Endothelial cell of umbilical vein (primary cell): ENCODE measurements around the gene LUZP2. TPM values are rescaled to one million over a fixed set of nuclear protein-coding genes. Genes with fewer than 3 reads are reported as not detected.

Experiments
- BruUV-seq: library from RNA; stranded (reverse); fragments of 400-500 nt; replicated peaks from 2 replicates; lab custom pipeline; 2021; lab: Mats Ljungman, UMichigan
- CTCF ChIA-PET: fragments of 300-600, 350-600 bp; sonication (Branson Sonifier 250); formaldehyde crosslinking; loops from one replicate; lab custom pipeline; 2021; ENCODE audit warnings: antibody characterized with exemption, inconsistent platforms; lab: Charles Lee
- POLR2A ChIA-PET: fragments of 300-600, 350-600 bp; sonication (Branson Sonifier 250); formaldehyde crosslinking; loops from one replicate; lab custom pipeline; 2021; ENCODE audit warnings: antibody characterized with exemption, inconsistent platforms; lab: Charles Lee
- DNase-seq: peaks from one replicate; pipeline ENCODE4 v3.0.0-alpha.2; 2011; ENCODE audit warnings: low read depth, low spot score
- FAIRE-seq: peaks from 2 replicates; lab custom pipeline; 2011; peaks lifted over from hg19 to GRCh38; lab: Jason Lieb, UNC
- H2AFZ ChIP-seq: 2 replicates; pipeline ENCODE4 v1.6.0; 2012; ENCODE audit warnings: low read depth, low read length, control low read depth, inconsistent platforms
- H3K27ac ChIP-seq: 2 replicates; pipeline ENCODE4 v1.5.1; 2011; ENCODE audit warnings: low read depth, mild to moderate bottlenecking, control low read depth, low read length, moderate library complexity; ENCODE audit not compliant: insufficient read depth
- H3K27me3 ChIP-seq, 2 experiments: 2 replicates each; pipeline versions ENCODE4 v1.6.0 to v1.6.1; 2011; ENCODE audit warnings: low read length in 2 of 2, mixed read lengths in 1 of 2; ENCODE audit not compliant: control insufficient read depth in 2 of 2, insufficient read depth in 2 of 2
- H3K36me3 ChIP-seq, 2 experiments: 2 replicates in 1 of 2; 3 replicates in 1 of 2; pipeline ENCODE4 v1.5.1; 2011; ENCODE audit warnings: low read length in 2 of 2, mild to moderate bottlenecking in 1 of 2, moderate library complexity in 1 of 2; ENCODE audit not compliant: control insufficient read depth in 2 of 2, insufficient read depth in 2 of 2; ENCODE audit errors: extremely low read depth in 1 of 2
- H3K4me1 ChIP-seq: 3 replicates; pipeline ENCODE4 v1.5.1; 2011; ENCODE audit warnings: mild to moderate bottlenecking, low read length; ENCODE audit not compliant: control insufficient read depth, insufficient read depth; ENCODE audit errors: extremely low read depth
- H3K4me2 ChIP-seq: 2 replicates; pipeline ENCODE4 v1.6.1; 2011; ENCODE audit warnings: low read length, control low read depth, mixed read lengths; ENCODE audit not compliant: insufficient read depth
- H3K4me3 ChIP-seq, 3 experiments: fragments of 200-600 bp in 1 of 3; sonication (generic), shearing (Covaris generic) in 1 of 3; replicated peaks in 1 of 3; 2 replicates each; pipeline ENCODE4 v1.5.1; 2011 to 2016; ENCODE audit warnings: control low read depth in 3 of 3, low read length in 3 of 3, mild to moderate bottlenecking in 2 of 3, inconsistent platforms in 1 of 3, low read depth in 1 of 3, moderate library complexity in 1 of 3; ENCODE audit not compliant: insufficient read depth in 1 of 3
- H3K79me2 ChIP-seq: 2 replicates; pipeline ENCODE4 v1.6.0; 2012; ENCODE audit warnings: low read length, inconsistent platforms; ENCODE audit not compliant: control insufficient read depth, insufficient read depth
- H3K9ac ChIP-seq: replicated peaks from 2 replicates; pipeline ENCODE3; 2011; ENCODE audit warnings: low read length, control low read depth; ENCODE audit not compliant: insufficient read depth; ENCODE audit errors: extremely low read depth
- H3K9me1 ChIP-seq: replicated peaks from 3 replicates; pipeline ENCODE4 v1.6.0; 2011; ENCODE audit warnings: mild to moderate bottlenecking, low read length; ENCODE audit not compliant: control insufficient read depth, insufficient read depth; ENCODE audit errors: extremely low read depth
- H3K9me3 ChIP-seq: replicated peaks from 2 replicates; pipeline ENCODE4 v1.5.1; 2012; ENCODE audit warnings: low read length, inconsistent platforms; ENCODE audit not compliant: control insufficient read depth, insufficient read depth
- H4K20me1 ChIP-seq: replicated peaks from 2 replicates; pipeline ENCODE3; 2011; ENCODE audit warnings: mild to moderate bottlenecking, low read length; ENCODE audit not compliant: control insufficient read depth, insufficient read depth; ENCODE audit errors: extremely low read depth
- CTCF ChIP-seq, 2 donors: IDR thresholded peaks; 1 replicate in 1 of 2; 2 replicates in 1 of 2; pipeline ENCODE4 v1.5.1; 2011; ENCODE audit warnings: low read length in 2 of 2, mild to moderate bottlenecking in 2 of 2, moderate library complexity in 2 of 2, control low read depth in 1 of 2, inconsistent platforms in 1 of 2, low read depth in 1 of 2; ENCODE audit not compliant: insufficient read depth in 1 of 2; ENCODE audit errors: extremely low read depth in 1 of 2
- EZH2 ChIP-seq: IDR thresholded peaks from 2 replicates; pipeline ENCODE4 v1.6.1; 2012; ENCODE audit warnings: borderline replicate concordance, low read depth, mild to moderate bottlenecking, moderate library complexity, low read length, inconsistent platforms; ENCODE audit not compliant: severe bottlenecking
- FOS ChIP-seq: IDR thresholded peaks from 2 replicates; pipeline ENCODE4 v1.6.1; 2011; ENCODE audit warnings: mild to moderate bottlenecking, low read length, moderate library complexity, borderline replicate concordance; ENCODE audit not compliant: insufficient read depth
- GATA2 ChIP-seq: IDR thresholded peaks from 2 replicates; pipeline ENCODE4 v1.7.0; 2011; ENCODE audit warnings: low read depth, mild to moderate bottlenecking, moderate library complexity, mixed read lengths, low read length; ENCODE audit not compliant: insufficient read length, insufficient read depth
- JUN ChIP-seq: IDR thresholded peaks from 2 replicates; pipeline ENCODE4 v1.6.1; 2011; ENCODE audit warnings: borderline replicate concordance, low read depth; ENCODE audit not compliant: insufficient read length, insufficient read depth
- MAX ChIP-seq: IDR thresholded peaks from 2 replicates; pipeline ENCODE4 v1.6.1; 2011; ENCODE audit not compliant: insufficient read depth, insufficient read length
- MYC ChIP-seq: IDR thresholded peaks from one replicate; pipeline ENCODE4 v1.6.1; 2011; ENCODE audit warnings: mild to moderate bottlenecking, low read depth, low read length
- POLR2A ChIP-seq: IDR thresholded peaks from 2 replicates; pipeline ENCODE4 v1.6.1; 2012; ENCODE audit warnings: low read depth, mild to moderate bottlenecking, control low read depth, low read length
- POLR2AphosphoS5 ChIP-seq: IDR thresholded peaks from 2 replicates; pipeline ENCODE4 v1.6.1; 2012; ENCODE audit warnings: low read depth, mild to moderate bottlenecking, control low read depth, low read length, moderate library complexity; ENCODE audit not compliant: insufficient read depth
- dilution Hi-C: fragments of 300-500 bp; cut with MboI; formaldehyde crosslinking; loops from one replicate; pipeline ENCODE4 v1.15.0; 2019; ENCODE audit warnings: low sequenced_read_pairs; ENCODE audit not compliant: extremely low pct_ligation_motif_present
- intact Hi-C: fragments of 100-400 bp; cut with micrococcal nuclease; formaldehyde crosslinking; loops from one replicate; pipeline ENCODE4 v1.10.0; 2022
- polyA plus RNA-seq, 4 experiments: library from polyadenylated mRNA; depleted of rRNA in 3 of 4; stranded (reverse) in 3 of 4; unstranded in 1 of 4; fragments of >200 nt; gene quantifications; 2 replicates each; pipeline versions ENCODE4 v1.2.1 to v1.2.3, GENCODE V29; 2011 to 2012; ENCODE audit warnings: missing spikeins in 1 of 4
- total RNA-seq: library from RNA; stranded (reverse); gene quantifications from 2 replicates; pipeline ENCODE4 v1.2.3, GENCODE V29; 2021

LUZP2 gene
- total and polyA plus RNA-seq, 2 donors (not counting 3 experiments of a cell fraction or from before 2014, with no cell fraction given), result 0.07 TPM; not detected in 1

- POLR2A ChIA-PET, result no interaction called here
- Histone ChIP-seq H4K20me1 (no peaks in the 10 kb centered on the region), H3K4me2 (no peak overlapping the region), H2AFZ (no peak overlapping the region), H3K9ac (no peak overlapping the region), H3K27me3 (no peaks in the 10 kb centered on the region), H3K79me2 (no peaks in the 10 kb centered on the region), H3K4me3 (no peak overlapping the region), H3K36me3 (no peaks in the 10 kb centered on the region), H3K9me1 (no peaks in the 10 kb centered on the region), H3K27ac (no peak overlapping the region), H3K9me3 (no peaks in the 10 kb centered on the region), H3K4me1 (no peaks in the 10 kb centered on the region)
- no peak for TF ChIP-seq MAX
- no peak for TF ChIP-seq JUN
- no peak for TF ChIP-seq CTCF (IDR thresholded peaks at IDR 0.05; ENCODE audit: extremely low read depth in 1 of 2, insufficient read depth in 1 of 2, low read depth in 1 of 2, low read length in 2 of 2)
- TF ChIP-seq EZH2, result no peak
- no peak for TF ChIP-seq MYC
- TF ChIP-seq POLR2A, result no peak
- TF ChIP-seq POLR2AphosphoS5, result no peak
- TF ChIP-seq FOS, result no peak
- no peak for TF ChIP-seq GATA2
- CTCF ChIA-PET, result no interaction called here
- dilution Hi-C loops (no loop called here), intact Hi-C loops (no loop called here)
- no TSS peak for BruUV-seq
- DNase-seq, result no peak
- no peak for FAIRE-seq
These were observed 541.3 kb downstream of the LUZP2 start for GRCh38 chr11:25038131-25038530.
